B cell (primary cell): Measurements from ENCODE around the gene SAMD7. TPM values are rescaled to one million over a fixed set of nuclear protein-coding genes. Genes with fewer than 3 reads are reported as not detected.

Experiments
- ATAC-seq: fragments of 200-7000 bp; cut with Tn5 transposase; one replicate; pipeline ENCODE4 v1.10.0; 2021; ENCODE audit warnings: low read depth, mild to moderate bottlenecking, moderate number of reproducible peaks, moderate library complexity
- CTCF ChIA-PET: fragments of 350-600 bp; sonication (Branson Sonifier 250); formaldehyde crosslinking; loops from one replicate; lab custom pipeline; 2021; ENCODE audit warnings: antibody characterized with exemption, inconsistent platforms; lab: Charles Lee
- POLR2A ChIA-PET: fragments of 350-600 bp; sonication (Branson Sonifier 250); formaldehyde crosslinking; loops from one replicate; lab custom pipeline; 2021; ENCODE audit warnings: antibody characterized with exemption; lab: Charles Lee
- DNase-seq: peaks from one replicate; pipeline ENCODE4 v3.0.0; 2013
- H2AFZ ChIP-seq: 2 replicates; pipeline ENCODE4 v1.6.1; 2012; ENCODE audit warnings: mild to moderate bottlenecking, low read depth, low read length; ENCODE audit not compliant: insufficient read depth, poor library complexity, severe bottlenecking
- H3K27ac ChIP-seq, 2 donors: 1 replicate in 1 of 2; 2 replicates in 1 of 2; pipeline ENCODE4 v1.5.1; 2012 to 2013; ENCODE audit warnings: low read length in 2 of 2, mild to moderate bottlenecking in 2 of 2, moderate library complexity in 1 of 2
- H3K27me3 ChIP-seq, 4 experiments: fragments of 200-600 bp in 1 of 4; sonication (generic) in 1 of 4; replicated peaks in 1 of 4; 1 replicate in 2 of 4; 2 replicates in 2 of 4; pipeline versions ENCODE4 v1.6.1 to v1.7.0; 2013 to 2016; ENCODE audit warnings: low read length in 3 of 4, mild to moderate bottlenecking in 2 of 4, mixed read lengths in 1 of 4, moderate library complexity in 1 of 4; ENCODE audit not compliant: insufficient read depth in 4 of 4, control insufficient read depth in 3 of 4; ENCODE audit errors: control extremely low read depth in 1 of 4
- H3K36me3 ChIP-seq, 2 experiments: replicated peaks in 1 of 2; 1 replicate in 1 of 2; 2 replicates in 1 of 2; pipeline versions ENCODE4 v1.6.1 to v1.7.1; 2013; ENCODE audit warnings: low read length in 1 of 2; ENCODE audit not compliant: insufficient read depth in 2 of 2, control insufficient read depth in 1 of 2; ENCODE audit errors: control extremely low read depth in 1 of 2, extremely low read depth in 1 of 2
- H3K4me1 ChIP-seq, 2 donors: fragments of 200-600 bp in 1 of 2; sonication (generic) in 1 of 2; 1 replicate in 1 of 2; 2 replicates in 1 of 2; pipeline versions ENCODE4 v1.5.1 to v1.6.1; 2013 to 2017; ENCODE audit warnings: low read length in 2 of 2; ENCODE audit not compliant: control insufficient read depth in 2 of 2, insufficient read depth in 2 of 2
- H3K4me2 ChIP-seq: replicated peaks from 2 replicates; pipeline ENCODE3; 2012; ENCODE audit warnings: mild to moderate bottlenecking, low read depth, low read length; ENCODE audit not compliant: poor library complexity, severe bottlenecking
- H3K4me3 ChIP-seq, 5 experiments: fragments of 200-600 bp in 1 of 5; sonication (generic) in 1 of 5; 1 replicate in 3 of 5; 2 replicates in 2 of 5; pipeline versions ENCODE4 v1.5.1 to v1.7.0; 2011 to 2016; ENCODE audit warnings: low read length in 4 of 5, mild to moderate bottlenecking in 4 of 5, low read depth in 2 of 5, control low read depth in 1 of 5, moderate library complexity in 1 of 5; ENCODE audit not compliant: insufficient read depth in 1 of 5; ENCODE audit errors: control extremely low read depth in 1 of 5, extremely low read depth in 1 of 5
- H3K79me2 ChIP-seq: fragments of 200-600 bp; sonication (generic); one replicate; pipeline ENCODE4 v1.6.0; 2016; ENCODE audit warnings: low read length; ENCODE audit not compliant: control insufficient read depth, insufficient read depth
- H3K9ac ChIP-seq: fragments of 200-600 bp; sonication (generic); 2 replicates; pipeline ENCODE4 v1.6.1; 2017; ENCODE audit warnings: mild to moderate bottlenecking, low read length, moderate library complexity
- H3K9me3 ChIP-seq, 3 donors: one replicate each; pipeline versions ENCODE4 v1.6.1 to v1.7.1; 2013; ENCODE audit warnings: low read length in 2 of 3; ENCODE audit not compliant: control insufficient read depth in 2 of 3, insufficient read depth in 1 of 3; ENCODE audit errors: control extremely low read depth in 1 of 3
- H4K20me1 ChIP-seq: 2 replicates; pipeline ENCODE4 v1.6.0; 2012; ENCODE audit warnings: mild to moderate bottlenecking, low read length; ENCODE audit not compliant: insufficient read depth, control insufficient read depth, poor library complexity, severe bottlenecking
- H3K27ac Mint-ChIP-seq: one replicate; pipeline ENCODE4 v1.8.0; 2021; ENCODE audit warnings: mixed read lengths
- H3K27me3 Mint-ChIP-seq: one replicate; pipeline ENCODE4 v1.8.0; 2021; ENCODE audit warnings: mixed read lengths
- H3K4me1 Mint-ChIP-seq: one replicate; pipeline ENCODE4 v1.8.0; 2021; ENCODE audit warnings: mixed read lengths
- H3K4me3 Mint-ChIP-seq: one replicate; pipeline ENCODE4 v1.8.0; 2021; ENCODE audit warnings: mixed read lengths
- H3K9me3 Mint-ChIP-seq: one replicate; pipeline ENCODE4 v1.8.0; 2022; ENCODE audit warnings: mixed read lengths; ENCODE audit not compliant: insufficient read depth
- CTCF ChIP-seq: fragments of 200-600 bp; IDR thresholded peaks from one replicate; pipeline ENCODE4 v1.8.0; 2022; ENCODE audit warnings: antibody characterized with exemption, mild to moderate bottlenecking
- EZH2 ChIP-seq: IDR thresholded peaks from 2 replicates; pipeline ENCODE4 v1.6.1; 2012; ENCODE audit warnings: borderline replicate concordance, low read depth, mild to moderate bottlenecking, moderate library complexity, low read length; ENCODE audit not compliant: insufficient read depth, poor library complexity, severe bottlenecking
- WGBS: methylation state at CpG from one replicate; pipeline ENCODE4 v1.1.5; 2013; ENCODE audit warnings: missing lambda C conversion rate; ENCODE audit not compliant: insufficient coverage; 5-methylcytosine and 5-hydroxymethylcytosine counted together
- intact Hi-C: fragments of 100-400 bp; cut with micrococcal nuclease; formaldehyde crosslinking; loops from one replicate; pipeline ENCODE4 v1.10.0; 2022
- polyA plus RNA-seq: library from polyadenylated mRNA; depleted of rRNA; stranded (reverse); fragments of >200 nt; gene quantifications from 2 replicates; pipeline ENCODE4 v1.2.3, GENCODE V29; 2012
- total RNA-seq, 2 donors: library from RNA; stranded (reverse); fragments of 120-200 nt in 1 of 2; gene quantifications; 1 replicate in 1 of 2; 2 replicates in 1 of 2; pipeline versions ENCODE4 v1.2.3 to v1.2.4, GENCODE V29; 2013 to 2022

SAMD7 gene
- total and polyA plus RNA-seq, 2 donors (not counting 1 experiment from before 2014, with no cell fraction given), result not detected

DNA sequence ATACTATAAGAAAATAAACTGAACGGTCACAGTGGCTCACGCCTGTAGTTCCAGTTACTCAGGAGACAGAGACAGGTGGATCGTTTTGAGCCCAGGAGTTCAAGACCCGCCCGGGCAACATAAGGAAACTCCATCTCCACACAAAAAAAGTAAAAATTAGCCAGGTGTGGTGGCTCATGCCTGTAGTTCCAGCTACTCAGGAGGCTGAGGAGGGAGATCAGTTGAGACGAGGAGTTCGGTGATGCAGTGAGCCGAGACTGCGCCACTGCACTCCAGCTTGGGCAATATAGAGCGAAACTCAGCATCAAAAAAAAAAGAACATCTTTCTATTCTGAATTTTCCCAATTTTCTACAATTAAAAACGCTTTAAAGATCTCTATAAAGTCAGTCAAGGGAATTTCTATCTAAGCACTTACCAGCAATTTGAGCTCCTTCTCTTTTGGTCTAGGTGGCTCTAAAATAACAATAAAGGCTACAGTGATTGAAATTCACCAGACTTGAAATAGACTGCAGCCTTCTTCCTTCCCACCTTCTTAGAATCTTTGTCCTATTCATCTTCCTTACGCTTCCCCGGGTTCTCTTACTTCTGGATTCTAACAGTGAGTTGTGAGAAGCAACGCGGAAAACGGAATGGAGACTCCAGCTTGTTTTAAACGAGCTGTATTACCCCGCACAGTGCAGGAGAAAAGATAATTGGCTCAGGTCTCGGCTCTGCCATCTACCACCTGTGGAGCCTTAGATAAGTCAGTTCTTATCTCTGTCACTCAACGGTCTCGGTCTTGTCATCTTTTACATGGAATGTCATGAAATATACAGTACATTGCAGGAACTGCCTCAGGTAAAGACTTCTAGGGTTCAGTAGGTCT is 54.4 kb downstream of the SAMD7 start:
- H3K27ac Mint-ChIP-seq, result peak overlapping the region; percentile 95
- CTCF ChIA-PET, result interaction anchor here (0.9 to 8.4 kb wide), 17 partner anchors 9 to 845 kb away, joined by 3 to 181 read pairs (median 5); partner anchors contain the start of genes ACTRT3, LRRC34 and LRRIQ4
- Histone ChIP-seq H3K9me3 (no peaks in the 10 kb centered on the region), H3K79me2 (peaks cover 97% of the 10 kb centered on the region), H3K27ac (peak overlapping the region; percentile 98 to 99), H4K20me1 (peaks cover 1% of the 10 kb centered on the region), H3K36me3 (peaks cover 2 to 7% of the 10 kb centered on the region in 2 experiments), H3K4me2 (peak overlapping the region; percentile 79), H3K9ac (peak overlapping the region; percentile 94), H3K27me3 (no peaks in the 10 kb centered on the region), H2AFZ (peak overlapping the region; percentile 90), H3K4me3 (peak overlapping the region; percentile 59 to 88 (median 85)), H3K4me1 (peaks cover 38 to 67% of the 10 kb centered on the region in 2 donors)
- TF ChIP-seq EZH2, result no peak
- no peak for TF ChIP-seq CTCF
- POLR2A ChIA-PET, result interaction anchor here (0.6 to 5.9 kb wide), 15 partner anchors 10 to 201 kb away, joined by 3 to 95 read pairs (median 7); partner anchors contain the start of genes MYNN and TERC
- H3K27me3 Mint-ChIP-seq, result no peaks in the 10 kb centered on the region
- 63% methylated on average over 13 of the region's 21 CpGs for WGBS
- H3K9me3 Mint-ChIP-seq, result peaks cover 6% of the 10 kb centered on the region
- H3K4me1 Mint-ChIP-seq, result peaks cover 77% of the 10 kb centered on the region
- intact Hi-C loops, result loop anchor here (1.0 to 5.0 kb wide), 8 partner anchors 11 to 201 kb away; partner anchors contain the start of genes MYNN and TERC
- DNase-seq, result peak; percentile 50
- peak overlapping the region; percentile 90 for H3K4me3 Mint-ChIP-seq
- ATAC-seq, result peak; percentile 25
